T-helper 2 cell treated with Interferon-gamma antibody and Interleukin-4, amounts not matched to agents 100 ng/mL and 5 ng/mL, for 36 hours (primary cell): ENCODE measurements around the gene SLC2A11. TPM values are rescaled to one million over a fixed set of nuclear protein-coding genes. Genes with fewer than 3 reads are reported as not detected.
"Not testable (repeated sequence)": the region's sequence is repeated elsewhere in the genome, so short reads cannot be mapped to it uniquely, and the experiment has no call there.

Experiments used
- intact Hi-C: fragments of 100-400 bp; cut with micrococcal nuclease; formaldehyde crosslinking; loops from one replicate; pipeline ENCODE4 v1.15.1; 2023
- total RNA-seq: library from RNA; stranded (reverse); gene quantifications from 2 replicates; pipeline ENCODE4 v1.2.3, GENCODE V29; 2022

SLC2A11 gene
- total RNA-seq, 1 donor from 2014 or later, result 7.3 TPM

DNA sequence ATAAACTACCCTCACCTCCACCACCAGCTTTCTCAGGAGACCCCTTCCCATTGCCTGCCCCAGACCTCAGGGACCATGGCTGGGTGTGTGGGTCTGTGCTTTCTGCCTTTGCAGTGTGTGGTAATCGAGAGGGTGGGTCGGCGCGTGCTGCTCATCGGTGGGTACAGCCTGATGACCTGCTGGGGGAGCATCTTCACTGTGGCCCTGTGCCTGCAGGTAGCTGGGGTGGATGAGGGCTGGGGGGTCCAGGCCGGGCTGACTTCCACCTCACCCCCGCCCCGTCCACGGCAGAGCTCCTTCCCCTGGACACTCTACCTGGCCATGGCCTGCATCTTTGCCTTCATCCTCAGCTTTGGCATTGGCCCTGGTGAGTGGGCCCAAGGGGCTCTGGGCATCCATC, 26.0 kb downstream of the SLC2A11 start:
- intact Hi-C loops, result no loop called here

DNA sequence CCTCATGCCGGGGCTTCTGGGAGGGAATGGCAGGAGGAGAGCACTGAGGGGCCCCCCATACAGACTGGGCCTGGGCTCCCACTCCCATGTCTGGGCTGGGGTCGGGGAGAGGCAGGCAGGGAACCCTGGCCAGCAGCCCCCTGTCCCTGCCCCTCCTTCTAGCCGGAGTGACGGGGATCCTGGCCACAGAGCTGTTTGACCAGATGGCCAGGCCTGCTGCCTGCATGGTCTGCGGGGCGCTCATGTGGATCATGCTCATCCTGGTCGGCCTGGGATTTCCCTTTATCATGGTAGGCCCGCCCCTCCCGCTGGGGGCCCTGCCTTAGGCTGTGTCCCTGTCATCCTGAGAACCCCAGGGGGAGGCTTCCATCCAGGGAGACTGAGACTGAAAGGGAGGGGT, 26.5 kb downstream of the SLC2A11 start:
- intact Hi-C loops, result no loop called here

DNA sequence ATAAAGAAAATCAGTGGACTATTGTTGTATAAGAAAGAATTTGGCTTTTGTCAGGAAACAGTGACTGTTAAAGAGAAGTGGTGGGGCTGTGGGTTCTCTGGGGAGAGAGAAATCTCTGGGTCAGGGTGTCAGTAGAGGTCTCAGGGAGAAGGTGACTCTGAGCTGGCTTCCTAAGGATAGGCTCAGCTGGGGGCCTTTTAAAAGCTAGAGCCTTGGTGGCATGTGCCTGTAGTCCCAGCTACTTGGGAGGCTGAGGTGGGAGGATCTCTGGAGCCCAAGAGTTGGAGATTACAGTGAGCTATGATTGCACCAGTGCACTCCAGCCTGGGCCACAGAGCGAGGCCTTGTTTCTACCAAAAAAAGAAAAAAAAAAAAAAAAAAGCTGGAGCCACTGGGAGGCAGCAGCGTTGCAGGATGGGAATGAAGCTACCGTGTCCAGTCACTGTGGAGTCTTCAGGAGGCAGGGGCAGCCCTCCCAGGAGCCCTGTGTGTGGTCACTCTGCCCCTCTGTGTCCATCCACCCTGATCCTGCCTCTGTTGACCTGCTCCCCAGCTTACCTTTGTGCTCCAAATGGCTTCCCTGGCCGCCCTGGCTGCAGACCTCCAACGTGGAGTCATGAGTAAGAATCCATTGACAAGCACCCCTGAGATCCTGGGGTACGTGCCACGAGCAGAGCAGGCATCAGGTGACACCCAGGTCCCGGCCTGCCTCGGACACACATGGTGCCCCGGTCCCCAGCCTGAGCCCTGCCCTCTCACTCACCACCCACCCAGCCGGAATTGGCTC, 31.1 kb downstream of the SLC2A11 start:
- intact Hi-C loops, result no loop called here

DNA sequence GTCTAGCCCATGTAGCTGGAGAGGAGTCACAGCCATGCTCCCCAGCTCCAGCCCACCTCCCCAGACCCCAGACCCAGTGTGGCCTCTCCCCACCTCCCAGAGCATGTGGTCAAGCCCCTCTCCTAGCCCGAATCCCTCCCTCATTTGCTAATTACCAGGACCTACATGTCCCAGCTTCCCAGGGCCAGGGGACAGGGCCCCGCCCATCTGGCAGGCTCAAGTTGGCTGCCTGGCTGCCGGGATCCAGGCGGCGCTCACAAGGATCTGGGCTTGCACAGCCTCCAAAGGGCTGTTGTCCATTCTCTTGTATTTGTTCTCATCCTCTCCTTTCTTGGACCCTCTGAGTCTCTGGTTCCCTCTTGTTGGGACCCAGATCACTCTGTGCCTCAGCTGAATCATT, 31.9 kb downstream of the SLC2A11 start:
- intact Hi-C loops, result loop anchor here (5.0 to 10.0 kb wide), 2 partner anchors 32 to 385 kb away; partner anchors contain the start of genes SLC2A11 and SPECC1L

DNA sequence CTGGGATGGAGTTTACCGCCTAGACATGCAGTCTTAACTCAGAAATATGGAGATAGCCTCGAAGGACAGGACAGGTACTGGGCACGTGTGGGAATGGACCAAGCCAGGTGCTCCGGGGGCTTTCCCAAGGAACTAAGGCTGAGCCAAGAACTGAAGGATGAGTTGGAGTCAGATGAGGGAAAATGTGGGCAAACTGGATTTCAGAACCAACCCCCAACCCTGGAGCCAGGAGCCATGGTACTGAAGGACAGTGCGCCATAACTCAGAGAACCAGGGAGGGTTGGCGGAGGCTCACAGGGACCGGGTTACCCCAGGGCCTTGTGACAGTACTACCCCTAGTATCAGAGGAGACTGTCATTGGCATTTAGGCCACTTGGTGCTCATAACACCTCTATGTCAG, 34.1 kb downstream of the SLC2A11 start:
- intact Hi-C loops, result loop anchor here (5.0 to 10.0 kb wide), 2 partner anchors 34 to 383 kb away; partner anchors contain the start of genes SLC2A11 and SPECC1L

DNA sequence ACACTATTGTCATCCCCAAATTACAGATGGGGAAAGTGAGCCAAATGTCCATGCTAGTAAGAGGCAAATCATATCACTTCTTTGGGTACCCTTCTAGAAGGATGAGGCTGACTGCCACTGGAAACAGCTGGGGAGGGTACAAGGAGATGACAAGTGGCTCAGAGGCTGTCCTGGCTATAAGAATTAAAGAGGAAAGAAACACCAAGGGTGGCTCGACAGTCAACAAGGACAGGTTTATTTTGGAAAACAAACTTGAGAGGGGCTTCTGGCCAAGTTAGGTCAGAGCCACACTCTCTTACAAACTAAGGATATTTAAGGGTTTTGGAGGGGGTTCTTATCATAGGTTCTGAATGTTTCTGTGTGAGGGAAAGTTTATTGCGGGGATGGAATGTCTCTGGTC, 34.5 kb downstream of the SLC2A11 start:
- intact Hi-C loops, result loop anchor here (5.0 to 10.0 kb wide), 2 partner anchors 35 to 383 kb away; partner anchors contain the start of genes SLC2A11 and SPECC1L

DNA sequence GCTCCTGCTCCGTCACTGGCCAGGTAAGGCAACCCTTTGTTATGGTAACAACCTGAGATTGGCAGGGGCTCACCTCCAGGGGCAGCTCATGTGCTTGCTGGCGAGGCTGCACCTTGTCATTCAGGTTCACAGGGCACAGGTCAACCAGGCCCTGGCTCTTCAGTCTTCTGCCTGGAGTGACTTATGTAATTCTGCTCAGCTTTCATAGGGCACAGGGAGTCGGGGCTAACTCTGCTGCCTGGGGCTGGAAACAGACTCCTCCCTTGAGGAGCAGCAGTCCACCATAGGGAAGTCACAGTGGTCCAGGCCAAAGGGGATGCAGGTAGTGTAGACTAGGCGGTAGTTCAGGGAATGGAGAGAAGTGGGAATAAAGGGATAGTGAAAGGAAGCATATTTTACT, 35.0 kb downstream of the SLC2A11 start:
- intact Hi-C loops, result loop anchor here (5.0 to 10.0 kb wide), 2 partner anchors 35 to 382 kb away; partner anchors contain the start of genes SLC2A11 and SPECC1L

DNA sequence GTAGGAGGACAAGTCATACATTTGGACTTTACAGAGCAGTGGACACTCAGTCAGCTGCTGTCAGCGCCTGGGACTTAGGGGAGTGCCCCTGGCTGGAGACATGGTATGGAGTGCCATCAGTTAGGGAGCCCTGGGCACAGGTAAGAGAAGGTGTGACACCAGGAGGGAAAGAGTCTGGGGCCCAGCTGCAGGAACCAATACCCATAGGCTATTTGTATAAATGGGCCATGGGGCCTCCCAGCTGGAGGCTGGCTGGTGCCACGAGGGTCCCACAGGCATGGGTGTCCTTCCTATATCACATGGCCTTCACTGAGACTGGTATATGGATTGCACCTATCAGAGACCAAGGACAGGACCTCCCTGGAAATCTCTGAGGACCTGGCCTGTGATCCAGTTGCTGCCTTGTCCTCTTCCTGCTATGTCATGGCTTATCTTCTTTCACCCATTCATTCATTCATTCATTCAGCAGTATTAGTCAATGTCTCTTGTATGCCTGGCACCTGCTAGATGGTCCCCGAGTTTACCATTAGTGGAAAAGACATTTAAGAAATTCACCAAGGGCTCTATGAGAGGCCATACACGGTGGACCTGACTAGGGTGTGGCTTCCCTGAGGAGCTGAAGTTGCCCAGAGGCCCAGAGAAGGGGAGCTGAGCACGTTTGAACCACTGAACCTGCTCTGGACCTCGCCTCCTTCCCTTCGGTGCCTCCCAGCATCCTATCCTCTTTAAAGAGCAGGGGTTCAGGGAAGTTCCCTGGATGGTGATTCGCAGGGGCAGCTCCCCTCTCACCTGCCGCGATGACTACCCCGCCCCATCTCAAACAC, 35.7 kb downstream of the SLC2A11 start:
- intact Hi-C loops, result loop anchor here (5.0 to 10.0 kb wide), 2 partner anchors 36 to 381 kb away; partner anchors contain the start of genes SLC2A11 and SPECC1L

DNA sequence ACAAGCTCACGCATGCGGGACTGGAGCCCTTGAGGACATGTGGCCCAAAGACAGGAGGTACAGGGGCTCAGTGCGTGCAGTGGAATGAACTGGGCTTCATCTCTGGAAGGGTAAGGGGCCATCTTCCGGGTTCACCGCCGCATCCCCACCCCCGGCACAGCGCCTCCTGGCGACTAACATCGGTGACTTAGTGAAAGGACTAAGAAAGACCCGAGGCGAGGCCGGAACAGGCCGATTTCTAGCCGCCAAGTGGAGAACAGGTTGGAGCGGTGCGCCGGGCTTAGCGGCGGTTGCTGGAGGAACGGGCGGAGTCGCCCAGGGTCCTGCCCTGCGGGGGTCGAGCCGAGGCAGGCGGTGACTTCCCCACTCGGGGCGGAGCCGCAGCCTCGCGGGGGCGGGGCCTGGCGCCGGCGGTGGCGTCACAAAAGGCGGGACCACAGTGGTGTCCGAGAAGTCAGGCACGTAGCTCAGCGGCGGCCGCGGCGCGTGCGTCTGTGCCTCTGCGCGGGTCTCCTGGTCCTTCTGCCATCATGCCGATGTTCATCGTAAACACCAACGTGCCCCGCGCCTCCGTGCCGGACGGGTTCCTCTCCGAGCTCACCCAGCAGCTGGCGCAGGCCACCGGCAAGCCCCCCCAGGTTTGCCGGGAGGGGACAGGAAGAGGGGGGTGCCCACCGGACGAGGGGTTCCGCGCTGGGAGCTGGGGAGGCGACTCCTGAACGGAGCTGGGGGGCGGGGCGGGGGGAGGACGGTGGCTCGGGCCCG, 36.5 kb downstream of the SLC2A11 start, which contains the start of gene MIF:
Gene MIF (plus strand): TSS at position 439 of the 765 bp plus-strand sequence. CDS start 92 bp downstream, at position 531.
- intact Hi-C loops, result loop anchor here (1.0 to 10.0 kb wide), 4 partner anchors 20 to 381 kb away; partner anchors contain the start of genes SLC2A11 and SPECC1L

DNA sequence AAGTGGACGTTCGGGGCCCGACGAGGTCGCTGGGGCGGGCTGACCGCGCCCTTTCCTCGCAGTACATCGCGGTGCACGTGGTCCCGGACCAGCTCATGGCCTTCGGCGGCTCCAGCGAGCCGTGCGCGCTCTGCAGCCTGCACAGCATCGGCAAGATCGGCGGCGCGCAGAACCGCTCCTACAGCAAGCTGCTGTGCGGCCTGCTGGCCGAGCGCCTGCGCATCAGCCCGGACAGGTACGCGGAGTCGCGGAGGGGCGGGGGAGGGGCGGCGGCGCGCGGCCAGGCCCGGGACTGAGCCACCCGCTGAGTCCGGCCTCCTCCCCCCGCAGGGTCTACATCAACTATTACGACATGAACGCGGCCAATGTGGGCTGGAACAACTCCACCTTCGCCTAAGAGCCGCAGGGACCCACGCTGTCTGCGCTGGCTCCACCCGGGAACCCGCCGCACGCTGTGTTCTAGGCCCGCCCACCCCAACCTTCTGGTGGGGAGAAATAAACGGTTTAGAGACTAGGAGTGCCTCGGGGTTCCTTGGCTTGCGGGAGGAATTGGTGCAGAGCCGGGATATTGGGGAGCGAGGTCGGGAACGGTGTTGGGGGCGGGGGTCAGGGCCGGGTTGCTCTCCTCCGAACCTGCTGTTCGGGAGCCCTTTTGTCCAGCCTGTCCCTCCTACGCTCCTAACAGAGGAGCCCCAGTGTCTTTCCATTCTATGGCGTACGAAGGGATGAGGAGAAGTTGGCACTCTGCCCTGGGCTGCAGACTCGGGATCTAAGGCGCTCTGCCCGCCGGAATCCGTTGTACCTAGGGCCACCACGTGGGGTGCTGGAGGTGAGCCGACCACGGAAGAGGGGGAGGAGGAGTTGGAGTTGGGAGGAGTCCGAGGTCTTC, 37.3 kb downstream of the SLC2A11 start:
- intact Hi-C loops, result loop anchor here (1.0 to 10.0 kb wide), 4 partner anchors 19 to 380 kb away; partner anchors contain the start of genes SLC2A11 and SPECC1L

DNA sequence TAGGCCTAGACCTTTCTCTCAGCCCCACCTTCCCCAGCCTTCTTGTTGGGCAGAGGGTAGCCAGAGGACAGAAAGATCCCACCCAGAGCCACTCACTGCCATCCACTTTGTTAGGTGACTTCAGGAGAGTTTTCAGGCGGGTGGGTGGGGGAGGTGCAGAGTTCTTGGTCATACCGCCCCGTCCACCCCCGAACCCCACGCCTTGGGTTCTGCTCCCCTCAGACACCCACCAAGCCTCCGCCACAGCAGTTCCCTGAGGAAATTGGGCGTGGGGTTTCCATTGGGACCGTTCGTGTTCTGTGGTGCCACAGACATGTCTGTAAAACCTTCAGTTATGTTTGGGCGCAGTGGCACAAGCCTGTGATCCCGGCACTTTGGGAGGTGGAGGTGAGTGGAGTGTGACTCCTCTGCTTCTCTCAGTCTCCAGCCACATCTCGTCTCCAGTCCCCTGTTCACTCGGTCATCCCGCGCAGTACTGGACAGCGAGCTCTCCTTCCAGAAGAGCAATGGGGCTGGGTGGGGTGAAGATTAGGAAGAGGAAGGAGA, 38.0 kb downstream of the SLC2A11 start:
- intact Hi-C loops, result loop anchor here (10.0 kb wide), 1 partner anchor 379 kb away; the partner anchor contains the start of gene SPECC1L

DNA sequence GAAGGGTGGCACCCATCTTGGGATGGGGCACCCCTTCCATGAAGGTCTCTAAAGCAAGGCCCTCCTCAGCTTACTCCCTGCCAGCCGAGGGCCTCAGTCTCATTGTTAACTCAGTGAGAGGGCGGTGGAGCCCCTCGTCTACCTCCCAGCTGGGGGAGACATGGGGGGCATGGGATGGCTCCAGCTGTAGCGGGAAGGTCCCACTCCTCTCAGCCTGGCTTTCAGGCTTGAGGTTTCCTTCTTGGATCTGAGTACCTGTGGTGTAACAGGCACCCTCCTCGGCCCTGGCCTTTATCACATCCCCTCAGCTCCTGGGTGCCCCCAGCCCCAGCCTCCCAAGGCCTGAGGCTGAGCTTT, 38.5 kb downstream of the SLC2A11 start:
- intact Hi-C loops, result loop anchor here (10.0 kb wide), 1 partner anchor 379 kb away; the partner anchor contains the start of gene SPECC1L

DNA sequence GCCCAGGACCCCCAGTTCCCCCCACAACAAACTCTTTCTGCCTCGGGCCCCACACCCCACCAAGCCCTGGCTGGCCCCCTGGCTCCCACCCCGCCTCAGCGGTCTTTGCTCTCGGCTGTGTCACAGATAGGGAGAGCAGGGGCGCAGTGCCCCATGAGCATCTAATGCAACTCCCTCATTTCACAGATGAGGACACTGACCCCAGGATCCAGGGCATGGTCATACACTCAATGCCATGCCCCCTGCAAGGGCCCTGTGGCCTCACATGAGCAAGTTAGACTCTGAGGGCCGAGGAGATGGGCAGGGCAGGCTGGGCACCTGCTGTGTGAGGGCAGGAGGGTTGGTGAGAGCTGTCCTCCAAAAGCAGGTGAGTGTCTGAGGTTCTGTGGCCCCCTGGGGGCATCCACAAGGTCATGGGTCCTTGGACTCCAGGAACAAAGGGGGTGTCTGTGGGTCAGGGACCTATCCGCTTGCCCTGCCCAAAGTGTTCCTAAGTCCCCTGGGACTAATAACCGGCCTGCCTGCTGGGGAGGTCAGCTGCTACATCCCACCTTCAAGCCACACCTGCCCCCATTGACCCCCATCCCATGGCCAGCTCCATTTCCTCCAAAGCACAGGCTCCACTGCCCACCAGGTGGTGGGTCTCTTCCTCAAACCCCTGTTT, 39.0 kb downstream of the SLC2A11 start:
- intact Hi-C loops, result loop anchor here (10.0 kb wide), 1 partner anchor 378 kb away; the partner anchor contains the start of gene SPECC1L

DNA sequence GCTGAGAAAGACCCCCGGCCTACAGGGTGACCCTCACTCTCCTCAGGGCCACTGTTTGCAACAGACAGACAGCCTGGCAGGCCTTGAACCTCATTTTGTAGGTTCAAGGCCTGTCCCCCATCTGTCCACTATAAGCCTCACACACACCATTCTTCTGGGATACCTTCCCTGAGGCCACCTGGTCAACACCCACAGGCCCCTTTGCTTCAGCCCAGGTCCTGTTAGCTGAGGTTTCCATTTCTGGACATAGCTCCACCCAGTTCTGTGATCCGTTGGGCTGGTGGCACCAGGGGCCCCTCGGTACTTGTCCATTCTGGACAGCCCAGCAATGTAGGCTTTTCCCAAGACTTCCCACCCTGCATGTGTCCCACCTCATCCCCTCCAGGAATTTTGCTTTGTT, 39.6 kb downstream of the SLC2A11 start:
- intact Hi-C loops, result loop anchor here (10.0 kb wide), 1 partner anchor 377 kb away; the partner anchor contains the start of gene SPECC1L

DNA sequence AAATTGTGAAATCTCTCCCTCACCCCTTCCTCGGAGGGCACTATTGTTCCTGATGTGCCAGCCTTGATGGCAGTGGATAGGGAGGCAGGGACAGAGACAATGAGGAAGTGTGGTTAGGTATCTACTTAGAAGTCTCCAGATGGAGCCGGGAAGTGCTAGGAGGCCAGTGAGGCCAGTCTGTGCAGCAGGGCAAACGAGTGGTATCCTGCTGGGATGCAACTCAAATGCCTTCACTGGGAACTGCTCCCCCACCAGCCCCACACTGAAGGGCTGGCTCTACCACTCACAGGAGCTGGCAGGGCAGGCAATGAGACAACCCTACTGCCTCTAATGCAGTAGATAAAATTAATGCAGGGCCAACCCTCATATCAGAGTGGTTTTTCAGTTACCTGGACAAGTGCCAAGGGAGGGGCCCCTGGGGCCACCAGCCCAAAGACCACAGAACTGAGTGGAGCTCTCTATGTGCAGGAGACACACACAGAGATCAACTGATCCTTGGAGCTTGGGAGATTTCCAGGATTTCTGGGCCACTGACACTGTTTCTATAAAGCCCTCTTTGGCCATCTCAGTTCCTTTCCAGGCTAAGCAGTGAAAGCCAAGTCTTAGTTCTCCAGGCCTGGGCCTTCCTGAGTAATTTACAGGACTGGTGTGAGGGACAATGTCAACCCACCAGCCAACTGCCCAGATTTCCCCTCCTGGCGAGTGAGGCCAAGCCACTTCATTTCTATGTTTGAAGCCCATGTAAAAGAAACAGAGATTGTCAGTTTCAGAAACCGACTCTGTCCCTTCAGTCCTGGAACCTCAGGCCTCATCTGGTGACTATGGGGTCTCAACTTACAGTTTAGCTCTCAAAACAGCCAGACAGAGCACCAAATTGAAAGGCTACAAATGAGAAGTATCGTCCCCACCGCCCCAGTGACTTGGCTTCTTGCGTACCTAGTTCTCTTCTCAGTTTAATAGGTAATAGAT, 40.6 kb downstream of the SLC2A11 start:
- intact Hi-C loops, result loop anchor here (10.0 kb wide), 1 partner anchor 377 kb away; the partner anchor contains the start of gene SPECC1L

DNA sequence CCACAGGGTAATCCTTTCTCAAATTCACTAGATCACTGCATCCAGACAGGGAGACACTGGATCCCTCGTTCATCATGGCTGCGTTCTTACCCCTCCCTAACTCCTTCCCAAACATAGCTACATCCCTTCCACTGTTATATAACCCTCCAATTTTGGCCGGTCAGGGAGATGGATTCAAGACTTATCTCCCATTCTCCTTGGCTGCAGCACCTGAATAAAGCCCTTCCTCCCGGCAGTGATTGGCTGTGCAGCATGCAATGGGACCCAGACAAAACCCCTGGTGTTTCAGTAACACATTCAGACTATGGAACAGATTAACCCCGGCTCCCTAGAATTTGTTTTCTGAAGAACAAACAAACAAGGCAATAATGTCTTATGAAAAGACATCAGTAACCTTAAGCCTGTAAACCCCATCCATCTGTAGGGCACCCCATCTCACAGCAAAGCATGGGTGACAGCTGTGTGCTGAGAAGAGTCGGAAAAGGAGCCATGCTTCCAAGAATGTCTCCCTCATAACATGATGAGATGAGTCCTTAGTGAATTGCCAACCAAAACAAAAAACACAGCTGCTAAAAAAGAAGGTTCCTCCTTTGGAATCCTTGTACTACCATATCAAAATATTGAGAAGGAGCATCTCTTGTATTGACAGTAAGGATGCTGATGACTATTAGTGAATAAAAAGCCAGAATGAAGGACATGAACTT, 41.5 kb downstream of the SLC2A11 start:
- intact Hi-C loops, result loop anchor here (10.0 kb wide), 1 partner anchor 376 kb away; the partner anchor contains the start of gene SPECC1L

DNA sequence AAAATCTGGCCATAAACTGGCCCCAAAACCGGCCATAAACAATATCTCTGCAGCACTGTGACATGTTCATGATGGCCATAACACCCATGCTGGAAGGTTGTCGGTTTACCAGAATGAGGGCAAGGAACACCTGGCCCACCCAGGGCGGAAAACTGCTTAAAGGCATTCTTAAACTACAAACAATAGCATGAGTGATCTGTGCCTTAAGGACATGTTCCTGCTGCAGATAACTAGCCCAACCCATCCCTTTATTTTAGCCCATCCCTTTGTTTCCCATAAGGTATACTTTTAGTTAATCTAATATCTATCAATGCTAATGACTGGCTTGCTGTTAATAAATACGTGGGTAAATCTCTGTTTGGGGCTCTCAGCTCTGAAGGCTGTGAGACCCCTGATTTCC, 42.6 kb downstream of the SLC2A11 start:
- intact Hi-C loops, result not testable (repeated sequence)
